Measurements from ENCODE around the gene RNF5.

RNF5 gene

GRCh38 chr6:32167761-32168262 is 10.4 kb upstream of the RNF5 start:
- no peak overlapping the region for H3K27ac ChIP-seq (ENCODE audit: low read length)
- peaks cover 22% of the 10 kb centered on the region; the same call in 1 of the 2 replicates for H3K36me3 ChIP-seq (ENCODE audit: control insufficient read depth, insufficient read depth, low read length)

DNA sequence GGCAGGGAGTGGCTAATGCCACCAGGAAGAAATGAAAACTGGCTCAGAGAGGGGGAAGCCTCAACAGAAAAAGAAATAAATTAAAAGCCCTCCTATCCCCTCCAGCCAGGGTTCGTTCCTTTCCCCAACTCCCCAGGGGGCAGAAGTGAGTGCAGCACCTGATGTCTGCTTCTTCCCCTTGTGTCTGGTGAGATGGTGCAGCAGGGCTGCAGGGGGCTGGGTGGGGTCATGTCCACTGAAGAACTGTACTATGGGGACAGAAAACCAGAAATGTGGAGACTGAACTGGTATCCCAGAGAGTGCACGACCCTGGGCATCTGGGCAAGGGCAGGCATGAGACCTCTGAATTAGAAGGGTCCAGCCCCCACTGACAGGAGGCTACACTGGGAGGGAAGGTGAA is 9.9 kb upstream of the RNF5 start:
- no peak for DNase-seq (ENCODE audit: low read depth, low spot score)
- H3K4me3 ChIP-seq (ENCODE audit: low read length): no peak overlapping the region
- H3K27ac ChIP-seq (ENCODE audit: low read length): no peak overlapping the region
- peaks cover 4% of the 10 kb centered on the region for H3K4me1 ChIP-seq (ENCODE audit: control insufficient read depth, insufficient read depth, low read length)
- no CpG with 5 or more reads among the region's 2 CpGs for WGBS (ENCODE audit: insufficient coverage, insufficient read length)
- no peaks in the 10 kb centered on the region for H3K27me3 ChIP-seq (ENCODE audit: control insufficient read depth, insufficient read depth, low read length)
- H3K36me3 ChIP-seq (ENCODE audit: control insufficient read depth, insufficient read depth, low read length): peaks cover 22% of the 10 kb centered on the region; the same call in 1 of the 2 replicates
- H3K9me3 ChIP-seq (ENCODE audit: control insufficient read depth, insufficient read depth, low read length): no peaks in the 10 kb centered on the region

More at GRCh38 chr6:32167761-32168262, 10.4 kb upstream of the RNF5 start:
- H3K4me1 ChIP-seq (ENCODE audit: control insufficient read depth, insufficient read depth, low read length): peaks cover 2% of the 10 kb centered on the region
- H3K9me3 ChIP-seq (ENCODE audit: control insufficient read depth, insufficient read depth, low read length): no peaks in the 10 kb centered on the region
- DNase-seq (ENCODE audit: low read depth, low spot score): no peak
- no peaks in the 10 kb centered on the region for H3K27me3 ChIP-seq (ENCODE audit: control insufficient read depth, insufficient read depth, low read length)
- H3K4me3 ChIP-seq (ENCODE audit: low read length): no peak overlapping the region
- no CpG with 5 or more reads among the region's 6 CpGs for WGBS (ENCODE audit: insufficient coverage, insufficient read length)

DNA sequence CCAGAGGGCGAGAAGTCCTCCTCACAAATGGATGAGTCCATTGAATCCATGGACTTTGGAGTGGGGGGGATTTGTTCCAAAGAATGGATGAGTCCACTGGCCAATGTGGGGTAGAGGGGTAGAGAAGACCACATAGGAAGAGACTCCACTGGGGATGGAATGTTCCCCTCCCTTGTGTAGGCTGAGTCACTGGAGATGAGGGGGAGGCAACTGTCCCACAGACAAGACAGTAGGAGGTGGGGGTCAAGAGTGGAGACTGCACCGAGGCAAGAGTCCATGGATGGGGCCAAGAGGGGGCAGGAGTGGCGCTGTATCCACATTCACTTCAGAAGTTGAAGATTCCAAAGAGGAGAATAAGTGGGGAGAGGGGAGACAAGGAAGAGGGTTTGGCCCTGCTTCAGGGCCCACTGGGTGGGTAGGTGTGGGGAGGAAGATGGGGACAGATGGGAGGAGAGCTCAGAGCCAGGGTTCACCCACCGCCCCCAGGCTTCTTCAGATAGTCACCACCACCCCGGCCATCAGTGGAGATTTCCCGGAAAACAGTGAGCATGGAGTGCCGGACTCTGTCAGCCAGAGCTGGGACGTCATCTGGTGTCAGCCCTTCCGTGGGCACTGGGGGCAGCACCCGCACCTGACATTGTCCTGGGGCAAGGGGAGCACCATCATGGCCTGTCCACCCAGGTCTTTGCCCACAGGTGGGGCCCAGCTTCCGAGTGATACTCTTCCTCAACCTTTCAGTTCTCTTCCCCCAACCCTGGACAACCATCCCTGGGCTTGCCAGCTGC is 9.2 kb upstream of the RNF5 start:
- Histone ChIP-seq H3K36me3 (ENCODE audit: control insufficient read depth, insufficient read depth, low read length) (peaks cover 22% of the 10 kb centered on the region; the same call in 1 of the 2 replicates), H3K4me1 (ENCODE audit: control insufficient read depth, insufficient read depth, low read length) (peaks cover 4% of the 10 kb centered on the region), H3K4me3 (ENCODE audit: low read length) (no peak overlapping the region), H3K27me3 (ENCODE audit: control insufficient read depth, insufficient read depth, low read length) (no peaks in the 10 kb centered on the region), H3K9me3 (ENCODE audit: control insufficient read depth, insufficient read depth, low read length) (no peaks in the 10 kb centered on the region), H3K27ac (ENCODE audit: low read length) (no peak overlapping the region)
- WGBS (ENCODE audit: insufficient coverage, insufficient read length): no CpG with 5 or more reads among the region's 11 CpGs
- DNase-seq (ENCODE audit: low read depth, low spot score): no peak

DNA sequence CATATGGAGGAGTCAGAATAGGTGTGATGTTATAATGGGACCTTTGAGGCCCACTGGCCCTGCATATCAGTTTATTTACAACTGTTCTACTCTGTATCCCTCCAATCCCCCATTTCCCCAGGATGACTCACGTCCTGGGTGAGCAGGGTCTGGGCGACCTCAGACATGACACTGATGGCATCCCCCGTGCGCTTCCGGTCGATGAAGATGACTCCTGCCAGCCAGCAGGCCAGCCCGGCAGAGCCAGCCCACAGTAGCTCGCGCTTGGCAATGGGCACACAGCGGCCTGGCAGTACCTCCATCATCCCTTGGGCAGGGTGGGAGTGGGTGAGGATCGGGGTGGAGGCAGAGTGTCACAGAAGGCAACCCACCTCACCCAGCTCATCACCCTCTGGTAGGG is 7.9 kb upstream of the RNF5 start:
- H3K27me3 ChIP-seq (ENCODE audit: control insufficient read depth, insufficient read depth, low read length): no peaks in the 10 kb centered on the region
- H3K4me3 ChIP-seq (ENCODE audit: low read length): no peak overlapping the region
- H3K27ac ChIP-seq (ENCODE audit: low read length): no peak overlapping the region
- H3K4me1 ChIP-seq (ENCODE audit: control insufficient read depth, insufficient read depth, low read length): peaks cover 4% of the 10 kb centered on the region
- H3K9me3 ChIP-seq (ENCODE audit: control insufficient read depth, insufficient read depth, low read length): no peaks in the 10 kb centered on the region
- peaks cover 22% of the 10 kb centered on the region; the same call in 1 of the 2 replicates for H3K36me3 ChIP-seq (ENCODE audit: control insufficient read depth, insufficient read depth, low read length)
- no CpG with 5 or more reads among the region's 11 CpGs for WGBS (ENCODE audit: insufficient coverage, insufficient read length)
- DNase-seq (ENCODE audit: low read depth, low spot score): no peak

GRCh38 chr6:32171234-32171633 is 7.0 kb upstream of the RNF5 start:
- no peak overlapping the region for H3K4me3 ChIP-seq (ENCODE audit: low read length)
- no peaks in the 10 kb centered on the region for H3K9me3 ChIP-seq (ENCODE audit: control insufficient read depth, insufficient read depth, low read length)
- DNase-seq (ENCODE audit: low read depth, low spot score): no peak
- no peaks in the 10 kb centered on the region for H3K27me3 ChIP-seq (ENCODE audit: control insufficient read depth, insufficient read depth, low read length)
- peaks cover 22% of the 10 kb centered on the region; the same call in 1 of the 2 replicates for H3K36me3 ChIP-seq (ENCODE audit: control insufficient read depth, insufficient read depth, low read length)
- H3K27ac ChIP-seq (ENCODE audit: low read length): no peak overlapping the region
- peaks cover 4% of the 10 kb centered on the region for H3K4me1 ChIP-seq (ENCODE audit: control insufficient read depth, insufficient read depth, low read length)
- WGBS (ENCODE audit: insufficient coverage, insufficient read length): no CpG with 5 or more reads among the region's 6 CpGs

- Histone ChIP-seq H3K9me3 (ENCODE audit: control insufficient read depth, insufficient read depth, low read length) (no peaks in the 10 kb centered on the region), H3K27ac (ENCODE audit: low read length) (no peak overlapping the region), H3K4me3 (ENCODE audit: low read length) (no peak overlapping the region), H3K27me3 (ENCODE audit: control insufficient read depth, insufficient read depth, low read length) (no peaks in the 10 kb centered on the region), H3K36me3 (ENCODE audit: control insufficient read depth, insufficient read depth, low read length) (peaks cover 18% of the 10 kb centered on the region; the same call in 1 of the 2 replicates), H3K4me1 (ENCODE audit: control insufficient read depth, insufficient read depth, low read length) (peaks cover 2% of the 10 kb centered on the region; the same call in 1 of the 2 replicates)
- no CpG with 5 or more reads among the region's 4 CpGs for WGBS (ENCODE audit: insufficient coverage, insufficient read length)
- no peak for DNase-seq (ENCODE audit: low read depth, low spot score)
Measured at GRCh38 chr6:32173051-32173727, 5.0 kb upstream of the RNF5 start.

GRCh38 chr6:32174416-32174815 is 3.8 kb upstream of the RNF5 start:
- H3K4me1 ChIP-seq (ENCODE audit: control insufficient read depth, insufficient read depth, low read length): peaks cover 2% of the 10 kb centered on the region; the same call in 1 of the 2 replicates
- DNase-seq (ENCODE audit: low read depth, low spot score): no peak
- no peak overlapping the region for H3K27ac ChIP-seq (ENCODE audit: low read length)
- H3K9me3 ChIP-seq (ENCODE audit: control insufficient read depth, insufficient read depth, low read length): no peaks in the 10 kb centered on the region
- no peak overlapping the region for H3K4me3 ChIP-seq (ENCODE audit: low read length)
- H3K27me3 ChIP-seq (ENCODE audit: control insufficient read depth, insufficient read depth, low read length): no peaks in the 10 kb centered on the region
- no CpG with 5 or more reads among the region's 1 CpG for WGBS (ENCODE audit: insufficient coverage, insufficient read length)
- H3K36me3 ChIP-seq (ENCODE audit: control insufficient read depth, insufficient read depth, low read length): peaks cover 16% of the 10 kb centered on the region; the same call in 1 of the 2 replicates

DNA sequence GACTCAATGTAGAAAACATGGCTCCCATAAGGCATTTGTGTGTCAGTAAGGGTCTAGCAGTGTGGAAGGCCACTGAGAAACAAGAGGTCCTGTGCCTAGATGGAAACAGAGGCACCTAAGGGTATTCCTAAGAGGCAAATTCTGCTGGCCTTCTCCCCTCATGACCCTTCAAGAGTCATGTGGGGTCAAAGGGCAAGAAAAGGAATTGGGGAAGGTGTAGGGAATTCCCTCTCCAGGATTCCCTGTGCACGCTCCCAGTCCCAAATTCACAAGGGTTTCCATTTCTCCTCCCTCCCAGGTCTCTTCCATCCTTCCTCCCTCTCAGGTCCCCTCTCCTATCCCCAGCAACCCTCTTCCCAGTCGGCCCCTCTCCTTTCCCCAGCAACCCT is 2.9 kb upstream of the RNF5 start:
- Histone ChIP-seq H3K27me3 (ENCODE audit: control insufficient read depth, insufficient read depth, low read length) (no peaks in the 10 kb centered on the region), H3K4me3 (ENCODE audit: low read length) (peak overlapping the region; percentile 98; the same call in 1 of the 2 replicates), H3K36me3 (ENCODE audit: control insufficient read depth, insufficient read depth, low read length) (peaks cover 8% of the 10 kb centered on the region; the same call in 1 of the 2 replicates), H3K9me3 (ENCODE audit: control insufficient read depth, insufficient read depth, low read length) (no peaks in the 10 kb centered on the region), H3K4me1 (ENCODE audit: control insufficient read depth, insufficient read depth, low read length) (peaks cover 2% of the 10 kb centered on the region; the same call in 1 of the 2 replicates), H3K27ac (ENCODE audit: low read length) (no peak overlapping the region)
- DNase-seq (ENCODE audit: low read depth, low spot score): no peak
- WGBS (ENCODE audit: insufficient coverage, insufficient read length): no CpG with 5 or more reads among the region's 2 CpGs

GRCh38 chr6:32175711-32176475 is 2.3 kb upstream of the RNF5 start, which contains the start of gene AGPAT1:
Gene AGPAT1 (minus strand): TSS chr6:32176084. CDS start chr6:32171496, 4,588 bp downstream.
- no CpG with 5 or more reads among the region's 27 CpGs for WGBS (ENCODE audit: insufficient coverage, insufficient read length)
- Histone ChIP-seq H3K27ac (ENCODE audit: low read length) (peak within 1 kb of the TSS; percentile 49), H3K9me3 (ENCODE audit: control insufficient read depth, insufficient read depth, low read length) (no peaks in the 10 kb centered on the region), H3K27me3 (ENCODE audit: control insufficient read depth, insufficient read depth, low read length) (no peaks in the 10 kb centered on the region), H3K4me1 (ENCODE audit: control insufficient read depth, insufficient read depth, low read length) (peaks cover 2% of the 10 kb centered on the region; the same call in 1 of the 2 replicates), H3K36me3 (ENCODE audit: control insufficient read depth, insufficient read depth, low read length) (peaks cover 5% of the 10 kb centered on the region; the same call in 1 of the 2 replicates), H3K4me3 (ENCODE audit: low read length) (peak within 1 kb of the TSS; percentile 98)
- no peak for DNase-seq (ENCODE audit: low read depth, low spot score)

Data from iPS DF 6.9 (cell line).